Choroid plexus epithelial cell (primary cell): ENCODE results near the gene EPRS1.
A peak's percentile ranks its signal among the peaks of the same experiment; 100 is the strongest.

Experiments
- DNase-seq: peaks from one replicate; pipeline ENCODE4 v3.0.0-alpha.2; 2010; ENCODE audit warnings: low read depth
- H3K4me3 ChIP-seq: 2 replicates; pipeline ENCODE4 v1.5.1; 2011; ENCODE audit warnings: low read depth, mild to moderate bottlenecking, control low read depth, low read length, moderate library complexity
- TF ChIP-seq, protein P1 (sequence below): conservative IDR thresholded peaks from 2 replicates; pipeline ENCODE4 v1.5.1; 2011; ENCODE audit warnings: low read depth, mild to moderate bottlenecking, control low read depth, inconsistent platforms, low read length, moderate library complexity

The EPRS1 gene

DNA sequence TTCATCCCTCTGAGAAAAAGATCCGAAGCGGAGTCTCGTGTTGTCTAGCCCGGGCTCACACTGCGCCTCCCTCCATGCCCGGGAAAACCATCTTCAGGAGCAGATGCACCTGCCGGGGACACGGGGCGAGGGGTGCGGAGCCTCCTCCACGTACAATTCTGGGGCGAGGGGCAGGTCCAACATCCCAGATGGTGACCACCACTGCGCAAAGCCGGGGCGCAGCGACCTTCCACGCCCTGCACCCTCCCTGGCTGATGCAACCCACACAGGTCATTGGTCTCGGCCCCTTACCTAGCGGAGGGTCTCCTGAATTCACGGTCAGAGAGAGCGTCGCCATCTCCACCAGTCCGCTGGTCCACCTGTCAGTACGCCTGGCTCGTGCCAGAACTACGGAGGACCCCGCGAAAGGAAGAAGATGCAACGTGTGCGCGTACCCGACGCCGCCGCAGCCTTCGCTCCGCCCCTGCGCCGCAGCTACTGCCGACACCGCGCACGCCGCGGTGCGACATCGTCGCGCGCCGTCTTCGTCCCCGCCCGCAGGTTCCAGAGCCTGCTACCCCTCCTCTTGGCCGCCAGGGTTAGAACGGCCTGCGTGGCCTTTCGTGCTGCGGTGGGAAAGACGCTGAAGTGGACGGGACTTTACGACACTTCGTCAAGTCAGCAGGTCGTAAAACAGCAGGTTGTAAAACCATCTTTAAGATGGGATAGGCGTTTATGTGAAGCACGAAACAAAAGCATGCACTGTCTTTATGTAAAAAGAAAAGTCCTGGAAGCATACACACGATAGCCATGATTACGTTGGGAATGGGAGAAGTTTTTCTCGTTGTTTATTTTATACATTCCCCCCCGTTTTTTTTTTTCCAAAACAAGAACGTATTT, at the start of gene EPRS1:
Gene EPRS1 (minus strand): TSS at position 454 of the 879 bp plus-strand sequence. CDS start 117 bp downstream, at position 337.
- TF ChIP-seq, protein P1, sequence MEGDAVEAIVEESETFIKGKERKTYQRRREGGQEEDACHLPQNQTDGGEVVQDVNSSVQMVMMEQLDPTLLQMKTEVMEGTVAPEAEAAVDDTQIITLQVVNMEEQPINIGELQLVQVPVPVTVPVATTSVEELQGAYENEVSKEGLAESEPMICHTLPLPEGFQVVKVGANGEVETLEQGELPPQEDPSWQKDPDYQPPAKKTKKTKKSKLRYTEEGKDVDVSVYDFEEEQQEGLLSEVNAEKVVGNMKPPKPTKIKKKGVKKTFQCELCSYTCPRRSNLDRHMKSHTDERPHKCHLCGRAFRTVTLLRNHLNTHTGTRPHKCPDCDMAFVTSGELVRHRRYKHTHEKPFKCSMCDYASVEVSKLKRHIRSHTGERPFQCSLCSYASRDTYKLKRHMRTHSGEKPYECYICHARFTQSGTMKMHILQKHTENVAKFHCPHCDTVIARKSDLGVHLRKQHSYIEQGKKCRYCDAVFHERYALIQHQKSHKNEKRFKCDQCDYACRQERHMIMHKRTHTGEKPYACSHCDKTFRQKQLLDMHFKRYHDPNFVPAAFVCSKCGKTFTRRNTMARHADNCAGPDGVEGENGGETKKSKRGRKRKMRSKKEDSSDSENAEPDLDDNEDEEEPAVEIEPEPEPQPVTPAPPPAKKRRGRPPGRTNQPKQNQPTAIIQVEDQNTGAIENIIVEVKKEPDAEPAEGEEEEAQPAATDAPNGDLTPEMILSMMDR: peak; percentile 70
- peak within 1 kb of the TSS; percentile 97 for H3K4me3 ChIP-seq
- DNase-seq: peak; percentile 99

DNA sequence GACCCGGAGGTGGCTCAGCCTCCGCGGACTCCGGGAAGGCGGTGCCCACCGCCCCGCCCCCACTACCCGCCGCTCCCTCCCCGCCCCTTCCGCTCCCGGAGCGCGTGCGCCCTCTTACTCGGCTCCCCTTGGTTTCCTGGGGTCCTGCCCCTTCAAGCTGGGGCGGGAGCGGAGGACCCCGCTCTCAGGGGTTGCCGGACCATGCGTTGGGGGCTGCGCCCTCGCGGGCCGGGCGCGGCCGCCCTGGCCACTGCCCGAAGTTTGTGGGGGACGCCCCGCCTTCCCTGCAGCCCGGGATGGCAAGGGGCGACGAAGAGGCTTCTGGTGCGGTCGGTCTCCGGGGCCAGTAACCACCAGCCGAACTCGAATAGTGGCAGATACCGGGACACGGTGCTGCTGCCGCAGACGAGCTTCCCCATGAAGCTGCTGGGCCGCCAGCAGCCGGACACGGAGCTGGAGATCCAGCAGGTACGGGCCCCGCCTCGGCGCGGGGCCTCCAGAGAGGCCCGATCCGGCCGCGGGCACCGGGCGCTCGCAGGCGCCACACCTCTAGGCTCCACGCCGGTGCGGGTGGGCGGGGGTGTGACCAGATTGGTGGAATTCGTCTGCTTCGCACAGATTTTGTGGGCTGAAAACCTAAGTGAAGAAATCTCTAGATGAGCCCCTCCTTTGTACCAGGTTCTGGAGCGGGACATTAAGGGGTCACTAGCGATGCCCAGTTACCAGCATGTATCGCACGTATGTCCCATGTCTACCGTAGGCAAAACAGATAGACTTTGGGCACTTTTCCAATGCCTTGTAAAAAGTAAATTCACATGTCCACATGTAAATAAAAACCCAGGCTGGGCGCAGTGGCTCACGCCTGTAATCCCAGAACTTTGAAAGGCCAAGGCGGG, 48.0 kb upstream of the EPRS1 start, which contains the start of gene IARS2:
Gene IARS2 (plus strand): TSS at position 117 of the 896 bp plus-strand sequence. CDS start 85 bp downstream, at position 202.
- TF ChIP-seq, protein P1: no peak
- DNase-seq: peak; percentile 41
- peak within 1 kb of the TSS; percentile 93 for H3K4me3 ChIP-seq

GRCh38 chr1:220093361-220094015, 47.2 kb upstream of the EPRS1 start:
- TF ChIP-seq, protein P1: no peak
- DNase-seq: peak; percentile 92
- H3K4me3 ChIP-seq: peak overlapping the region; percentile 93

- TF ChIP-seq, protein P1: no peak
- no peak overlapping the region for H3K4me3 ChIP-seq
- DNase-seq: no peak
Observed at GRCh38 chr1:220092694-220093093, 46.4 kb upstream of the EPRS1 start.

DNA sequence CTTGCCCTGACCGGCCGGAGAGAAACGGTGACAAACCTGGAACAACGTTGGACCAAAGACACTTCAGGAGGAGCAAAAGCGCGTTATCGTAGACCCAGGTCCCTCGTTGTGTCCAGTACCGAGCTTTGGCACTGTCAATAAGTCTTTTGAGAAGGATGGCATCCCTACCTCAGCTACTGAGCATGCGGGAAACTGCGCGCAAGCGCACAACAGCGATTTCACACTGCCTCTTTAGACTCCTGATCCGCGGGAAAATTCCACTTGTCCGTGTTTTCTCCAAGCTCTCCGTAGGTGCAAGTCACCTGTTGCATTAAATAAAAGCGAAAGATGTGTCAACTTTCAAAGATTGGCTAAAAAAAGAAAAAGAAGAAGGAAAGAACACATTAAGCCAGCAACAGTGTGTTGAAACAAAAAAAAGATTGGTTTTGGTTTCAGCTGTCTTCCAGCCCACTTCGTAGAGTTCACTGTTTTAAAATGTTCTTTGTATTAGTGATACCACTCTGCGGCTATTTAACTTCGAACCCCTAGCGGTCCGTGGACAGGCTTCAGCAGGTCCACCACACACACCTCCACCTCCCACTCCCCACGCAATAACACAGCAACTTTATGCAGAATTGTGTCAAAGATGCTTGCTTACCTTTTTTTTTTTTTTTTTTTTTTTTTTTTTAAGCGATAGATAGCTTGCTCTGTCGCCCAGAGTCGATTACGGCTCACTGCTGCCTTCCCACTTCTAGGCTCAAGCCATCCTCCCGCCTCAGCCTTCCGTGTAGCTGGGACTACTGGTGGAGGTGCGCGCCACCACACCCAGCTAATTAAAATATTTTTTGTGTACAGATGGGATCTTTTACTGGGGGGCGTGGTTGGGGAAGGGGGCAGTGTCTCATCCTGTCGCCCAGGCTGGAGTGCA, 43.6 kb upstream of the EPRS1 start, which contains the start of gene BPNT1:
Gene BPNT1 (minus strand): TSS at position 139 of the 907 bp plus-strand sequence. CDS start 9,942 bp downstream, outside the sequence.
- peak; percentile 97 for DNase-seq
- peak within 1 kb of the TSS; percentile 72 for H3K4me3 ChIP-seq
- TF ChIP-seq, protein P1: no peak
